Measurements from ENCODE around the gene CAMK1D.

CAMK1D gene

DNA sequence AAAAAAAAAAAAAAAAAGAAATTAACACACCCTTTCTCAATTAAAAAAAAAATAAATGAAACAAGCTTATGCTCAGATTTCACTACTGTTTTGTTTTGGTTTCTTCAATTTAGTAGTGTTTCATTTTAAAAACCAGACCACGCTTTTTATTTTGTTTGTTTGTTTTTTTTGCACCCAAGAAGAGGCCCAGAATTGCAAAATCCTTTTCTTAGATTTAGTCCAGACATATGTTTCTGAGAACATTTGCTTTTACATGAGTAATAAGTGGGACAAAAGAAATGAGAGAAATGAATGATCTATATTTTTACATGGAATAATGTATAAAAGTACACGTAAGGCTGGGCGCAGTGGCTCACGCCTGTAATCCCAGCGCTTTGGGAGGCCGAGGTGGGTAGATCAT lies 34.5 kb upstream of the CAMK1D start:
- no peak overlapping the region for H3K23ac ChIP-seq (ENCODE audit: low read length)
- no peak overlapping the region for H4K8ac ChIP-seq (ENCODE audit: low read depth, low read length)
- H3K4ac ChIP-seq (ENCODE audit: low read depth, low read length) = no peak overlapping the region
- no peaks in the 10 kb centered on the region for H3K4me1 ChIP-seq (ENCODE audit: control insufficient read depth, low read depth, low read length)
- H4K5ac ChIP-seq (ENCODE audit: low read length) = no peak overlapping the region
- no peaks in the 10 kb centered on the region for H3K79me2 ChIP-seq (ENCODE audit: control insufficient read depth, insufficient read depth, low read length)
- no peak overlapping the region for H3K4me3 ChIP-seq (ENCODE audit: low read length)
- H3K79me1 ChIP-seq (ENCODE audit: low read length) = no peaks in the 10 kb centered on the region
- no peak overlapping the region for H2BK5ac ChIP-seq (ENCODE audit: low read length)
- no peak overlapping the region for H3K4me2 ChIP-seq (ENCODE audit: low read length)
- no peak overlapping the region for H3K9ac ChIP-seq (ENCODE audit: low read length)
- no peak overlapping the region for H2BK15ac ChIP-seq (replicated peaks; ENCODE audit: low read depth)
- whole genome bisulfite sequencing (ENCODE audit: extremely low coverage, insufficient coverage, low lambda C conversion rate) = no CpG with 5 or more reads among the region's 6 CpGs
- H3K56ac ChIP-seq (ENCODE audit: low read length) = no peak overlapping the region
- no peak overlapping the region for H2BK120ac ChIP-seq (ENCODE audit: low read depth, low read length)
- no peaks in the 10 kb centered on the region for H3K27me3 ChIP-seq (ENCODE audit: insufficient read depth, low read length, poor library complexity)
- H2AK5ac ChIP-seq (ENCODE audit: low read length) = no peak overlapping the region
- no peak for DNase-seq
- no peak overlapping the region for H3K18ac ChIP-seq (ENCODE audit: low read length)
- H3K36me3 ChIP-seq (ENCODE audit: control insufficient read depth, insufficient read depth, low read length) = no peaks in the 10 kb centered on the region
- H3K27ac ChIP-seq (ENCODE audit: low read depth, low read length) = no peak overlapping the region

DNA sequence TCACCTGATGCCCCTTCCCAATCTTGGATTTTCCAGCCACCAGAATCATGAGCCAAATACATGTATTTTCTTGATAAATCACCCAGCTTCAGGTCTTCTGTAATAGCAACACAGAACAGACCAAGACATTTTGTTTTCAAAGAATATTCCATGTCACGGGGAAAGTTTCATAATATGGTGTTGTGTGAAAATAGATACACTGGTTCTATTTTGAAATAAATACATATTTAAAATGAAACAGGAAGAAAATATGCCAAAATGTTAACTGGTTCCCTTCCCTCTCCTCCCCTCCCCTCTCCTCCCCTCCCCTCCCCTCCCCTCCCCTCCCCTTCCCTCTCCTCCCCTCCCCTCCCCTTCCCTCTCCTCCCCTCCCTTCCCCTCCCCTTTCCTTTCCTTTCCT lies 30.3 kb upstream of the CAMK1D start:
- no peak overlapping the region for H3K27ac ChIP-seq (ENCODE audit: low read depth, low read length)
- H3K79me1 ChIP-seq (ENCODE audit: low read length) = no peaks in the 10 kb centered on the region
- no peak overlapping the region for H3K18ac ChIP-seq (ENCODE audit: low read length)
- H2BK15ac ChIP-seq (replicated peaks; ENCODE audit: low read depth) = no peak overlapping the region
- no peak for DNase-seq
- H3K4me3 ChIP-seq (ENCODE audit: low read length) = no peak overlapping the region
- no peak overlapping the region for H4K8ac ChIP-seq (ENCODE audit: low read depth, low read length)
- no CpG with 5 or more reads among the region's 1 CpG for WGBS (ENCODE audit: extremely low coverage, insufficient coverage, low lambda C conversion rate)
- H3K4me2 ChIP-seq (ENCODE audit: low read length) = no peak overlapping the region
- no peak overlapping the region for H3K23ac ChIP-seq (ENCODE audit: low read length)
- no peak overlapping the region for H2BK5ac ChIP-seq (ENCODE audit: low read length)
- H3K4me1 ChIP-seq (ENCODE audit: control insufficient read depth, low read depth, low read length) = no peaks in the 10 kb centered on the region
- no peaks in the 10 kb centered on the region for H3K36me3 ChIP-seq (ENCODE audit: control insufficient read depth, insufficient read depth, low read length)
- H3K27me3 ChIP-seq (ENCODE audit: insufficient read depth, low read length, poor library complexity) = no peaks in the 10 kb centered on the region
- no peak overlapping the region for H3K4ac ChIP-seq (ENCODE audit: low read depth, low read length)
- no peak overlapping the region for H2BK120ac ChIP-seq (ENCODE audit: low read depth, low read length)
- H3K9ac ChIP-seq (ENCODE audit: low read length) = no peak overlapping the region
- H3K56ac ChIP-seq (ENCODE audit: low read length) = no peak overlapping the region
- no peak overlapping the region for H4K5ac ChIP-seq (ENCODE audit: low read length)
- H2AK5ac ChIP-seq (ENCODE audit: low read length) = no peak overlapping the region
- H3K79me2 ChIP-seq (ENCODE audit: control insufficient read depth, insufficient read depth, low read length) = no peaks in the 10 kb centered on the region

DNA sequence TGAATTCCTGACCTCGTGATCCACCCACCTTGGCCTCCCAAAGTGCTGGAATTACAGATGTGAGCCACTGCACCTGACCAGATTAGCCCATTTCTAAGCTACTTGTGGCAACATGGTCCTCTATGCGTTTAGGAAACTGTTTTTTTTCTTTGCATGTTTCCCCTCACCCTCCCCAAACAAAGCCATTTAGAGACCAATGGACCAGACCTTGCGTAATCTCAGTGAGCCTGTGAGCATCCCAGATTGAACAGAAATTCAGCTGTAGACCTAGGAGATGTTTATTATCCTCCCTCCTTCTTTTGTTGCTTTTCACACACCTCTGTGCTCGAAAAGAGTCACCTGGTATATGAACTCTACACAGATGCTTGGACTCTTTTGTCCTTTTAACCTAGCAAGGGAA lies 28.5 kb upstream of the CAMK1D start:
- no peak overlapping the region for H3K56ac ChIP-seq (ENCODE audit: low read length)
- H3K4me3 ChIP-seq (ENCODE audit: low read length) = no peak overlapping the region
- no peak overlapping the region for H2BK15ac ChIP-seq (replicated peaks; ENCODE audit: low read depth)
- no peaks in the 10 kb centered on the region for H3K79me1 ChIP-seq (ENCODE audit: low read length)
- H2BK5ac ChIP-seq (ENCODE audit: low read length) = no peak overlapping the region
- DNase-seq = no peak
- no peak overlapping the region for H3K4ac ChIP-seq (ENCODE audit: low read depth, low read length)
- H4K5ac ChIP-seq (ENCODE audit: low read length) = no peak overlapping the region
- H2AK5ac ChIP-seq (ENCODE audit: low read length) = no peak overlapping the region
- H3K4me2 ChIP-seq (ENCODE audit: low read length) = no peak overlapping the region
- H3K27me3 ChIP-seq (ENCODE audit: insufficient read depth, low read length, poor library complexity) = no peaks in the 10 kb centered on the region
- no CpG with 5 or more reads among the region's 4 CpGs for WGBS (ENCODE audit: extremely low coverage, insufficient coverage, low lambda C conversion rate)
- no peaks in the 10 kb centered on the region for H3K36me3 ChIP-seq (ENCODE audit: control insufficient read depth, insufficient read depth, low read length)
- H4K8ac ChIP-seq (ENCODE audit: low read depth, low read length) = no peak overlapping the region
- no peaks in the 10 kb centered on the region for H3K79me2 ChIP-seq (ENCODE audit: control insufficient read depth, insufficient read depth, low read length)
- no peak overlapping the region for H3K18ac ChIP-seq (ENCODE audit: low read length)
- H3K27ac ChIP-seq (ENCODE audit: low read depth, low read length) = no peak overlapping the region
- H2BK120ac ChIP-seq (ENCODE audit: low read depth, low read length) = no peak overlapping the region
- no peak overlapping the region for H3K9ac ChIP-seq (ENCODE audit: low read length)
- no peaks in the 10 kb centered on the region for H3K4me1 ChIP-seq (ENCODE audit: control insufficient read depth, low read depth, low read length)
- H3K23ac ChIP-seq (ENCODE audit: low read length) = no peak overlapping the region

DNA sequence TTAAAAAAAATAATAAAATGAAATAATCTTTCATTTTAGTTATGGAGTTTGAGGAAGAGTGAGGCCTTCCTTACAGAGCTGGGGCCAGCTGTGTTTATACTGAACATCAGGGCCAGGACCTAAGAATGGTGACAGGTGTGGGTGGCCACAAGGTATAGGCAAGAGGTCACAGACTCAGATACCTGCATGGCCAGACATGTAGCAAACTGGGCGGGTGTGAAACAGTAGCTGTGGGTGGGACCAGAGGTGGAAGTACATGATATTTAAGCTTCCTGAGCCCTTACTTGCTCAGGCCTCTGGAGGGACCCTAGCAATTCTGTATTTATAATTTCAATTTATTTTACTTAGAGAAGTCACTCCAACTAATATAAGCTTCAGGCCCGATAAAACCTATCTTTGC lies 27.7 kb upstream of the CAMK1D start:
- Histone ChIP-seq H4K8ac (ENCODE audit: low read depth, low read length) (no peak overlapping the region), H4K5ac (ENCODE audit: low read length) (no peak overlapping the region), H3K27ac (ENCODE audit: low read depth, low read length) (no peak overlapping the region), H3K23ac (ENCODE audit: low read length) (no peak overlapping the region), H3K4me1 (ENCODE audit: control insufficient read depth, low read depth, low read length) (no peaks in the 10 kb centered on the region), H3K4ac (ENCODE audit: low read depth, low read length) (no peak overlapping the region), H3K56ac (ENCODE audit: low read length) (no peak overlapping the region), H3K79me2 (ENCODE audit: control insufficient read depth, insufficient read depth, low read length) (no peaks in the 10 kb centered on the region), H3K4me2 (ENCODE audit: low read length) (no peak overlapping the region), H3K79me1 (ENCODE audit: low read length) (no peaks in the 10 kb centered on the region), H2BK120ac (ENCODE audit: low read depth, low read length) (no peak overlapping the region), H2BK5ac (ENCODE audit: low read length) (no peak overlapping the region), H3K9ac (ENCODE audit: low read length) (no peak overlapping the region), H3K27me3 (ENCODE audit: insufficient read depth, low read length, poor library complexity) (no peaks in the 10 kb centered on the region), H3K36me3 (ENCODE audit: control insufficient read depth, insufficient read depth, low read length) (no peaks in the 10 kb centered on the region), H3K4me3 (ENCODE audit: low read length) (no peak overlapping the region), H2AK5ac (ENCODE audit: low read length) (no peak overlapping the region), H3K18ac (ENCODE audit: low read length) (no peak overlapping the region), H2BK15ac (replicated peaks; ENCODE audit: low read depth) (no peak overlapping the region)
- no CpG with 5 or more reads among the region's 2 CpGs for WGBS (ENCODE audit: extremely low coverage, insufficient coverage, low lambda C conversion rate)
- DNase-seq = no peak

DNA sequence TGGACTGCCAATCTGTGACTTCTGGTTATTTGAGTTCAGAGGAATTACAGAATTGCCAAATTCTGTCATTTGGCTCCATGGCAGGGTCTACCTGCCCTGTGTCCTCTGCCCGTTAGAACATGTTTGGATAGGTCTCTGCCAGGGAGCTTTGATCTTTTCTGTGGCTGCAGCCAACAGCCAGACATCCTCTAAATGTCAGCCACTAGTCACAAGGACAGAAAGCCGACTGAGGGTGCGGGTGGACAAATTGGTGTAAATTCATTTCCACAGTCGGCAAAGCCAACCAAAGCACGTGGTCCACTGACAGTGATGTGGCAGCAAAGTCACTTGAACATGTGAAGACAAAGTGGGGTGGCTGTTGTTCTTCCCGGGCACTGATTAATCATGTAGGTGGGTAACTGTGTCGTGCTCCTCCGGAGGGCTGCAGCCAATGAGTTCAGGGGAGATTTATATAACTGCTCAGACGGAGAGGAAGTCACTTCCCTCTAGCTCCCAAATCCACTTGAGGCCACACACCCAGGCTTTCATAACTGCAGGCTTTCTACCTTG lies 26.7 kb upstream of the CAMK1D start:
- H3K79me2 ChIP-seq (ENCODE audit: control insufficient read depth, insufficient read depth, low read length) = no peaks in the 10 kb centered on the region
- no peak overlapping the region for H4K8ac ChIP-seq (ENCODE audit: low read depth, low read length)
- no peak overlapping the region for H2BK15ac ChIP-seq (replicated peaks; ENCODE audit: low read depth)
- no CpG with 5 or more reads among the region's 9 CpGs for WGBS (ENCODE audit: extremely low coverage, insufficient coverage, low lambda C conversion rate)
- H2BK120ac ChIP-seq (ENCODE audit: low read depth, low read length) = no peak overlapping the region
- no peak overlapping the region for H3K9ac ChIP-seq (ENCODE audit: low read length)
- no peak overlapping the region for H3K4me3 ChIP-seq (ENCODE audit: low read length)
- H3K56ac ChIP-seq (ENCODE audit: low read length) = no peak overlapping the region
- no peaks in the 10 kb centered on the region for H3K27me3 ChIP-seq (ENCODE audit: insufficient read depth, low read length, poor library complexity)
- no peak overlapping the region for H2AK5ac ChIP-seq (ENCODE audit: low read length)
- DNase-seq = no peak
- no peak overlapping the region for H3K4ac ChIP-seq (ENCODE audit: low read depth, low read length)
- H3K18ac ChIP-seq (ENCODE audit: low read length) = no peak overlapping the region
- no peaks in the 10 kb centered on the region for H3K36me3 ChIP-seq (ENCODE audit: control insufficient read depth, insufficient read depth, low read length)
- no peaks in the 10 kb centered on the region for H3K4me1 ChIP-seq (ENCODE audit: control insufficient read depth, low read depth, low read length)
- no peak overlapping the region for H3K23ac ChIP-seq (ENCODE audit: low read length)
- no peak overlapping the region for H3K4me2 ChIP-seq (ENCODE audit: low read length)
- no peaks in the 10 kb centered on the region for H3K79me1 ChIP-seq (ENCODE audit: low read length)
- no peak overlapping the region for H2BK5ac ChIP-seq (ENCODE audit: low read length)
- H3K27ac ChIP-seq (ENCODE audit: low read depth, low read length) = no peak overlapping the region
- H4K5ac ChIP-seq (ENCODE audit: low read length) = no peak overlapping the region

DNA sequence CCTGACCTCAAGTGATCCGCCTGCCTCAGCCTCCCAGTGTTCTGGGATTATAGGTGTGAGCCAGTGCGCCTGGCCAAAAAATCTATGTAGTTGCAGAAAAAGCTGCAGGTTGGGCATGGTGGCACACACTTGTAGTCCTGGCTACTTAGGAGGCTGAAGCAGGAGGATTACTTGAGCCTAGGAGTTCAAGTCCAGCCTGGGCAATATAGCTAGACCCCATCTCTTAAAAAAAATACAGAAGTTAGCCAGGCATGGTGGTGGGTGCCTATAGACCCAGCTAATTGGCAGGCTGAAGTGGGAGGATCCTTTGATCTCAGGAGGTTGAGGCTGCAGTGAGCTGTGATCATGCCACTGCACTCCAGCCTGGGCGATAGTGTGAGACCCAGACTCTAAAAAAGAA lies 24.8 kb upstream of the CAMK1D start:
- H3K4ac ChIP-seq (ENCODE audit: low read depth, low read length) = no peak overlapping the region
- no peak overlapping the region for H2BK5ac ChIP-seq (ENCODE audit: low read length)
- no peak overlapping the region for H3K23ac ChIP-seq (ENCODE audit: low read length)
- H3K27me3 ChIP-seq (ENCODE audit: insufficient read depth, low read length, poor library complexity) = no peaks in the 10 kb centered on the region
- H2AK5ac ChIP-seq (ENCODE audit: low read length) = no peak overlapping the region
- H3K36me3 ChIP-seq (ENCODE audit: control insufficient read depth, insufficient read depth, low read length) = no peaks in the 10 kb centered on the region
- H3K4me2 ChIP-seq (ENCODE audit: low read length) = no peak overlapping the region
- no peak overlapping the region for H4K5ac ChIP-seq (ENCODE audit: low read length)
- no peak overlapping the region for H2BK120ac ChIP-seq (ENCODE audit: low read depth, low read length)
- H3K56ac ChIP-seq (ENCODE audit: low read length) = no peak overlapping the region
- no peak for DNase-seq
- H4K8ac ChIP-seq (ENCODE audit: low read depth, low read length) = no peak overlapping the region
- H3K9ac ChIP-seq (ENCODE audit: low read length) = no peak overlapping the region
- H2BK15ac ChIP-seq (replicated peaks; ENCODE audit: low read depth) = no peak overlapping the region
- H3K4me1 ChIP-seq (ENCODE audit: control insufficient read depth, low read depth, low read length) = no peaks in the 10 kb centered on the region
- H3K4me3 ChIP-seq (ENCODE audit: low read length) = no peak overlapping the region
- H3K18ac ChIP-seq (ENCODE audit: low read length) = no peak overlapping the region
- no peak overlapping the region for H3K27ac ChIP-seq (ENCODE audit: low read depth, low read length)
- no peaks in the 10 kb centered on the region for H3K79me2 ChIP-seq (ENCODE audit: control insufficient read depth, insufficient read depth, low read length)
- no peaks in the 10 kb centered on the region for H3K79me1 ChIP-seq (ENCODE audit: low read length)
- no CpG with 5 or more reads among the region's 3 CpGs for WGBS (ENCODE audit: extremely low coverage, insufficient coverage, low lambda C conversion rate)
